ENCODE data around the gene ACTA2.

The ACTA2 gene

GRCh38 chr10:88954458-88955083 lies 2.0 kb upstream of the ACTA2 start:
- TF ChIP-seq, protein P1, sequence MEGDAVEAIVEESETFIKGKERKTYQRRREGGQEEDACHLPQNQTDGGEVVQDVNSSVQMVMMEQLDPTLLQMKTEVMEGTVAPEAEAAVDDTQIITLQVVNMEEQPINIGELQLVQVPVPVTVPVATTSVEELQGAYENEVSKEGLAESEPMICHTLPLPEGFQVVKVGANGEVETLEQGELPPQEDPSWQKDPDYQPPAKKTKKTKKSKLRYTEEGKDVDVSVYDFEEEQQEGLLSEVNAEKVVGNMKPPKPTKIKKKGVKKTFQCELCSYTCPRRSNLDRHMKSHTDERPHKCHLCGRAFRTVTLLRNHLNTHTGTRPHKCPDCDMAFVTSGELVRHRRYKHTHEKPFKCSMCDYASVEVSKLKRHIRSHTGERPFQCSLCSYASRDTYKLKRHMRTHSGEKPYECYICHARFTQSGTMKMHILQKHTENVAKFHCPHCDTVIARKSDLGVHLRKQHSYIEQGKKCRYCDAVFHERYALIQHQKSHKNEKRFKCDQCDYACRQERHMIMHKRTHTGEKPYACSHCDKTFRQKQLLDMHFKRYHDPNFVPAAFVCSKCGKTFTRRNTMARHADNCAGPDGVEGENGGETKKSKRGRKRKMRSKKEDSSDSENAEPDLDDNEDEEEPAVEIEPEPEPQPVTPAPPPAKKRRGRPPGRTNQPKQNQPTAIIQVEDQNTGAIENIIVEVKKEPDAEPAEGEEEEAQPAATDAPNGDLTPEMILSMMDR (IDR thresholded peaks at IDR 0.05), result no peak
- TF ChIP-seq ZFX (IDR thresholded peaks at IDR 0.05; ENCODE audit: borderline replicate concordance), result no peak

DNA sequence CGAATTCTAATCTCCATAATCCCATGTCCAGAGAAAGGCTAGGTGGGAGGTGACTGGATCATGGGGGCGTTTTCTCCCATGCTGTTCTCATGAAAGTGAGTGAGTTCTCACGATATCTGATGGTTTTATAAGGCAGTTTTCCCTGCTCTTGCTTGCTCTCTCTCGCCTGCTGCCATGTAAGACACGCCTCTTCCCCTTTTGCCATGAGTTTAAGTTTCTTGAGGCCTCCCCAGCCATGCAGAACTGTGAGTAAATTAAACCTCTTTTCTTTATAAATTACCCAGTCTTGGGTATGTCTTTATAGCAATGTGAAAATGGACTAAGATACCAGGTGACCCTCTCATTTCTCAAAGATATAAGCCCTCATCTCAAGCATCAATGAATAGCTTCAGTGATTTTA lies 1.1 kb upstream of the ACTA2 start:
- no peak overlapping the region for H3K27ac ChIP-seq
- TF ChIP-seq, protein P1 (IDR thresholded peaks at IDR 0.05), result no peak
- TF ChIP-seq ZFX (IDR thresholded peaks at IDR 0.05; ENCODE audit: borderline replicate concordance), result no peak

More at GRCh38 chr10:88954458-88955083, 2.0 kb upstream of the ACTA2 start:
- no peak overlapping the region for H3K27ac ChIP-seq

DNA sequence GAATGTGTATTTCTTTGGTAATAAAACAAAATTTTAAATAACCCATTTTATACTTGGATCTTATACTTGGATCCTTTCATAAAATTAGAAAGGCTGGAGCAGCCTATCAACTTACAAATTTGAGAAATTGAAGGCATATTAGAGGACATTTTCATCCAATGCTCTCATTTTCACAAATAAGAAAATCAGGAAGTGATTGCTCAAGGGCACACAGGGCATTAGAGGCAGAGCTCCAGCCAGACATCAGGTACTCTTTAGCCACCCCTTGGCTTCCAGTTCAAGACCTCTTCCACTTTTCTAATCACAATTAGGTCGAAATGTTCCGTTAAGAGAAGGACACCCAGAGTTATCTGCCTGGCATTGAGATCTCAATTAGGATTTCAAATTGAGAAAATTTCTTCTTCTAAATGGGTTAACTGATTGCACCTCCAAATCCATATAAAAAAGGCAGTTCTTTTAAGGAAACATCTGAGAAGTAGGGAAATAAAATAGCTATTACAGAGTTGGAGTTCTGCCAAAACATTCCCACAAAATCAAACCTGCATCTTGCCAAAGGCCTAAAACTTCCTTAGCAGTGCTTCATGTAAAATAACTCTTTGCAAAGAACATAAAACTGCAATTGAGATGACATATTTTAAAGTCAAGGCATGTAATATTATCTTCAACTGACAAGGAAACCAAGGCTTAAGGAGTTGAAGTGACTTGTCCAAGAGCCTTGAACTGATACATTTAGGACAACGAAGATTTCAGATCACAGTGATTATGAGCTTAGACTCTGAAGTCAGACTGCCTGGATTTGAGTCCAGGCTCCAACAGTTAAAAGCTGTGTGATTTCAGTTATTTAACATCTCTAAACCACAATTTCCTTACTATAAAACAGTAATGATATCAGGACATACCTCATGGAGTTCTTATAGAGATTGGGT lies 2.4 kb downstream of the ACTA2 start:
- H3K27ac ChIP-seq, result no peak overlapping the region
- TF ChIP-seq ZFX (IDR thresholded peaks at IDR 0.05; ENCODE audit: borderline replicate concordance), result no peak
- TF ChIP-seq, protein P1 (IDR thresholded peaks at IDR 0.05), result no peak

DNA sequence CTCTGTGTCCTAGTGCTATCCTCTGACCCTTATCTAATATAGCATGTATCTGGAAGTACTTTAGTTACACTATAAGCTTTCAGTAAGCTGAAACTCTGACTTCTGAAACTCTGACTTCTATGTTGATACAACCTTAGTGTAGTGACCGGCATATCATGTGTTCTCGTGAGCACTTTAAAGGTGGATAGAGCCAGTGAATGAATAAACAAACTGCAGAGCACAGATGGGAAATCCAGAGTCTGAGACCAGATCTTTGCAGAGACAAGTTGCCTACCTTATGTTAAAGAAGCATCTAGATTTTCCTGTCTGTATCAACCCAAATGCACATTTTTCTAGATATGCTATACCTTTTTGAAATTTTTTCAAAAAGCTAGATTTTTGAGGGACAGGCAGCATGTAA lies 3.5 kb downstream of the ACTA2 start:
- no peak overlapping the region for H3K27ac ChIP-seq
- TF ChIP-seq ZFX (IDR thresholded peaks at IDR 0.05; ENCODE audit: borderline replicate concordance), result no peak
- TF ChIP-seq, protein P1 (IDR thresholded peaks at IDR 0.05), result no peak

DNA sequence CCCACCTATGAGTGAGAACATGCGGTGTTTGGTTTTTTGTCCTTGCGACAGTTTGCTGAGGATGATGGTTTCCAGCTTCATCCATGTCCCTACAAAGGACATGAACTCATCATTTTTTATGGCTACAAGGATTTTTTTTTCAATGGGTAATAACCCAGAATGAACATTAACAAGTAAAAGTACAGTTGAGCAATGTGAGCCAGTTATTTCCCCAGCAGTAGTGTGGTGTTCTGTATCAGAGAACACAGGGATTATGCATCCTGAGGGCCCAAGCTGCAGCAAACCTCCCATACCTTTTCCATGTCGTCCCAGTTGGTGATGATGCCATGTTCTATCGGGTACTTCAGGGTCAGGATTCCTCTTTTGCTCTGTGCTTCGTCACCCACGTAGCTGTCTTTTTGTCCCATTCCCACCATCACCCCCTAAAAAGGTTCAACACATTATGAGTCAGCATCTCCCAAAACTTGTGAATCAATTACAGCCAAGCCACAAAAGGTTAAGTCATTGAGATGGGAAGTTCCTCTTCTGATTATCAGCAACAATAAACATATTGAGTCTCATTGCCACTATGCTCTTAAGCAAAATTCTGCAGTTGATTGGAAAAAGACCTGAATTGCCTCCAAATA lies 5.5 kb downstream of the ACTA2 start:
- TF ChIP-seq ZFX (IDR thresholded peaks at IDR 0.05; ENCODE audit: borderline replicate concordance), result no peak
- TF ChIP-seq, protein P1 (IDR thresholded peaks at IDR 0.05), result no peak
- H3K27ac ChIP-seq, result no peak overlapping the region

GRCh38 chr10:88946200-88946599 lies 6.4 kb downstream of the ACTA2 start:
- no peak for TF ChIP-seq ZFX (IDR thresholded peaks at IDR 0.05; ENCODE audit: borderline replicate concordance)
- TF ChIP-seq, protein P1 (IDR thresholded peaks at IDR 0.05), result no peak
- H3K27ac ChIP-seq, result no peak overlapping the region
